ENCODE data around the gene PBX2. TPM values are rescaled to one million over a fixed set of nuclear protein-coding genes. Genes with fewer than 3 reads are reported as not detected.

PBX2 gene
- total and polyA plus RNA-seq, 2 of the 4 experiments (the other 2 are of a cell fraction) = 17.7 to 56.8 TPM

DNA sequence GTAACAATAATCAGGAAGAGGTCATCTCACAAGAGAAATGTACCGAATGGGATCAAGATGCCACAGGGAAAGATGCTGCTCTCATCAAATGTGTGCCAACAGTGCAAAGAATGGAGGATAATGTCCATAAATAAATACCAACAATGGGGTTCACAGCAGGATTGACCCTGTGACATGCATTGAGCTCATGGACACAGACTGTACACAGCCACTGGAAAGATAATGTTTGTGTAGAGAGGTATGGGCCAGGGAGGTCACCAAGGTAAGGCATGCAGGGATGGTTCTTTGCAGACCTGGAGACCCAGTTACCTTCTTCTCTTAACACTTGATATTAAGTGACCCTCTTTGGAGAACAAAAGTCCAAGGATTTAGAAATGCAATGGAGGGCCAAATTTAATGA, 15.6 kb downstream of the PBX2 start:
- H2AK9ac ChIP-seq (replicated peaks; ENCODE audit: low read depth, low read length, poor library complexity) = no peak overlapping the region
- TF ChIP-seq FOS (IDR thresholded peaks at IDR 0.05; ENCODE audit: low read depth, low read length) (no peak), RFX5 (IDR thresholded peaks at IDR 0.05; ENCODE audit: low read depth, low read length) (no peak), MXI1 (IDR thresholded peaks at IDR 0.05; ENCODE audit: borderline replicate concordance, low read depth, low read length) (no peak), SMC3 (IDR thresholded peaks at IDR 0.05; ENCODE audit: low read depth, low read length) (no peak), MAZ (IDR thresholded peaks at IDR 0.05; ENCODE audit: borderline replicate concordance, low read depth, low read length) (no peak), RAD21 (IDR thresholded peaks at IDR 0.05; ENCODE audit: low read length) (no peak), RCOR1 (IDR thresholded peaks at IDR 0.05; ENCODE audit: insufficient replicate concordance, low read length) (no peak), CHD1 (IDR thresholded peaks at IDR 0.05; ENCODE audit: low read depth, low read length) (no peak)
- TF ChIP-seq, protein P1, sequence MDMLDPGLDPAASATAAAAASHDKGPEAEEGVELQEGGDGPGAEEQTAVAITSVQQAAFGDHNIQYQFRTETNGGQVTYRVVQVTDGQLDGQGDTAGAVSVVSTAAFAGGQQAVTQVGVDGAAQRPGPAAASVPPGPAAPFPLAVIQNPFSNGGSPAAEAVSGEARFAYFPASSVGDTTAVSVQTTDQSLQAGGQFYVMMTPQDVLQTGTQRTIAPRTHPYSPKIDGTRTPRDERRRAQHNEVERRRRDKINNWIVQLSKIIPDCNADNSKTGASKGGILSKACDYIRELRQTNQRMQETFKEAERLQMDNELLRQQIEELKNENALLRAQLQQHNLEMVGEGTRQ (IDR thresholded peaks at IDR 0.05; ENCODE audit: low read depth, low read length) = no peak
- H3K14ac ChIP-seq (replicated peaks; ENCODE audit: low read depth, low read length) = no peak overlapping the region
- H4K20me1 ChIP-seq (ENCODE audit: insufficient read depth, low read length) = peaks cover 3% of the 10 kb centered on the region; the same call in 1 of the 2 replicates
- dilution Hi-C loops (cut with HindIII; ENCODE audit: low sequenced_read_pairs, unreplicated experiment) = no loop called here
- H3K36me3 ChIP-seq (ENCODE audit: control insufficient read depth, insufficient read depth, low read length) = peaks cover 21% of the 10 kb centered on the region
- POLR2A ChIA-PET (ENCODE audit: unreplicated experiment) = no interaction called here
- no peak overlapping the region for H3K9ac ChIP-seq (ENCODE audit: low read depth, low read length)
- H2BK5ac ChIP-seq (ENCODE audit: low read depth, low read length, poor library complexity, severe bottlenecking) = no peak overlapping the region
- H2AK5ac ChIP-seq (ENCODE audit: low read depth, low read length) = no peak overlapping the region
- DNase-seq = no peak
- H3K27ac ChIP-seq (ENCODE audit: insufficient read depth, low read length) = no peak overlapping the region
- no peak overlapping the region for H3K23ac ChIP-seq (ENCODE audit: low read depth, low read length)
- H3K4me2 ChIP-seq (ENCODE audit: low read depth, low read length) = no peak overlapping the region
- H3K4me3 ChIP-seq (ENCODE audit: insufficient read depth, low read depth, low read length) = no peak overlapping the region
- peaks cover 35 to 74% of the 10 kb centered on the region in 2 experiments for H3K79me1 ChIP-seq (ENCODE audit: low read depth in 1 of 2, low read length in 2 of 2)
- no peaks in the 10 kb centered on the region for H3K9me3 ChIP-seq (ENCODE audit: control insufficient read depth, insufficient read depth, low read length)
- ATAC-seq (ENCODE audit: low read depth) = no peak
- no peak overlapping the region for H3K56ac ChIP-seq (ENCODE audit: extremely low read depth, insufficient read depth, low read length)
- no CpG with 5 or more reads among the region's 1 CpG for WGBS, 2 experiments (ENCODE audit: extremely low coverage in 2 of 2, insufficient read length in 1 of 2)
- H2AFZ ChIP-seq (replicated peaks; ENCODE audit: low read length, poor library complexity) = no peak overlapping the region
- CTCF ChIA-PET = no interaction called here
- peaks cover 37% of the 10 kb centered on the region for H3K9me1 ChIP-seq (ENCODE audit: insufficient read depth, low read length)
- BruUV-seq (replicated peaks) = no TSS peak
- intact Hi-C loops (cut with micrococcal nuclease) = no loop called here
- H3K4me1 ChIP-seq (ENCODE audit: control insufficient read depth, insufficient read depth, low read length) = peaks cover 8% of the 10 kb centered on the region
- no peak overlapping the region for H3K4ac ChIP-seq (ENCODE audit: low read depth, low read length)
- no peak overlapping the region for H2BK15ac ChIP-seq (ENCODE audit: low read depth, low read length)
- no peaks in the 10 kb centered on the region for H3K27me3 ChIP-seq (ENCODE audit: control insufficient read depth, insufficient read depth, low read length)
- no peak overlapping the region for H2BK20ac ChIP-seq (ENCODE audit: low read depth, low read length)
- no peak overlapping the region for H3K18ac ChIP-seq (ENCODE audit: low read depth, low read length)
- H4K5ac ChIP-seq (ENCODE audit: low read depth, low read length) = no peak overlapping the region
- in situ Hi-C loops (cut with MboI; ENCODE audit: low sequenced_read_pairs) = loop anchor here (10.0 kb wide), 1 partner anchor 200 kb away; the partner anchor contains the start of gene DXO
- H4K91ac ChIP-seq (ENCODE audit: insufficient read depth, low read depth, low read length) = no peak overlapping the region
- no peak overlapping the region for H2BK120ac ChIP-seq (ENCODE audit: low read depth, low read length)
- no peak overlapping the region for H4K8ac ChIP-seq (ENCODE audit: low read depth in 2 of 2, low read length in 2 of 2)
